Lung (tissue), 12 donors: Measurements from ENCODE around the gene HECW1. TPM values are rescaled to one million over a fixed set of nuclear protein-coding genes. Genes with fewer than 3 reads are reported as not detected.

ENCODE experiments used
- ATAC-seq: fragments of 200-7000 bp; cut with Tn5 transposase; one replicate; pipeline ENCODE4 v1.9.1; 2020; ENCODE audit warnings: moderate number of reproducible peaks; ENCODE audit not compliant: insufficient read depth, low FRiP score
- DNase-seq, 3 donors: peaks; one replicate each; pipeline ENCODE4 v3.0.0-alpha.2; 2013 to 2017
- H3K27ac ChIP-seq, 2 donors: one replicate each; pipeline ENCODE4 v1.5.1; 2013; ENCODE audit warnings: mild to moderate bottlenecking in 2 of 2, moderate library complexity in 2 of 2, control low read depth in 1 of 2, inconsistent platforms in 1 of 2, low read depth in 1 of 2, low read length in 1 of 2
- H3K27me3 ChIP-seq, 3 donors: one replicate each; pipeline ENCODE4 v1.5.1; 2013; ENCODE audit warnings: low read length in 2 of 3; ENCODE audit not compliant: control insufficient read depth in 3 of 3, insufficient read depth in 3 of 3
- H3K36me3 ChIP-seq, 4 donors: one replicate each; pipeline ENCODE4 v1.5.1; 2013; ENCODE audit warnings: low read length in 4 of 4, mild to moderate bottlenecking in 1 of 4, moderate library complexity in 1 of 4; ENCODE audit not compliant: control insufficient read depth in 4 of 4, insufficient read depth in 4 of 4
- H3K4me1 ChIP-seq, 5 donors: one replicate each; pipeline ENCODE4 v1.5.1; 2013; ENCODE audit warnings: low read length in 5 of 5, mild to moderate bottlenecking in 2 of 5, moderate library complexity in 1 of 5; ENCODE audit not compliant: control insufficient read depth in 5 of 5, insufficient read depth in 5 of 5
- H3K4me3 ChIP-seq: one replicate; pipeline ENCODE4 v1.5.1; 2013; ENCODE audit warnings: mild to moderate bottlenecking, control low read depth, moderate library complexity
- H3K9ac ChIP-seq, 2 donors: one replicate each; pipeline ENCODE4 v1.5.1; 2013; ENCODE audit warnings: low read length in 2 of 2, control low read depth in 1 of 2; ENCODE audit not compliant: insufficient read depth in 1 of 2
- H3K9me3 ChIP-seq, 4 donors: one replicate each; pipeline ENCODE4 v1.5.1; 2013; ENCODE audit warnings: low read length in 3 of 4, mild to moderate bottlenecking in 1 of 4, moderate library complexity in 1 of 4; ENCODE audit not compliant: control insufficient read depth in 4 of 4, insufficient read depth in 3 of 4
- WGBS, 2 donors: extraction: QIAGEN DNeasy Blood & Tissue Kit; methylation state at CpG; one replicate each; pipeline ENCODE4 v1.1.7; 2013; 5-methylcytosine and 5-hydroxymethylcytosine counted together
- polyA plus RNA-seq, 2 donors: library from polyadenylated mRNA; stranded (reverse); fragments of 200-250 nt; gene quantifications; one replicate each; pipeline ENCODE4 v1.2.1, GENCODE V29; 2013
- total RNA-seq, 2 donors: library from RNA; depleted of rRNA in 1 of 2; stranded (reverse); fragments of >200 nt in 1 of 2; gene quantifications; one replicate each; pipeline ENCODE4 v1.2.1, GENCODE V29; 2014 to 2021
- TF ChIP-seq, protein P1 (sequence below): IDR thresholded peaks from 2 replicates; pipeline ENCODE4 v1.5.1; 2012; ENCODE audit warnings: mild to moderate bottlenecking; ENCODE audit errors: control extremely low read depth, extremely low read depth
- donor health status: control.
- donor health status: control.
- donor health status: Bipolar disorder and iron deficiency.
- donor health status: healthy.
- donor health status: DM: yes; HTN: yes; CAD: no.

The HECW1 gene
- total and polyA plus RNA-seq, 4 donors, result 0.05 to 0.21 (median 0.13) TPM

DNA sequence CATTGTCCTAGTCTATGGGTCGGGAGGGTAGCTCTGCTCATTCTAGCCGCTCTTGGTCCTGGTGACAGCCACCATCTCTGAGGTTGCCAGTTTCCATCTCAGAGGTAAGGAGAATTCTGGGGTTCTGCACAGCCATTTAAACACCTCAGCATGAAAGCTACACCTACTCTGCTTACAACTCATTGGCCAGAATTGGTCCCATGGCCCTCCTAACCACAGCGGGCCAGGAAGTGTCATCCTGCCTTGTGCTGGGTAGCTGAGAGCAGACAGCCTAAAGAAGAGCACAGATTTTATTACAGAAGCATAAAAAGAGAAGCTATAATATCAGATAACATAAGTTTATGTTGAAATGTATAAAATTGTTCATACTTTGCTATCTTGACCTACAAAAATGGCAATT is 152.7 kb downstream of the HECW1 start:
- H3K36me3 ChIP-seq, result no peaks in the 10 kb centered on the region
- H3K9me3 ChIP-seq, result peaks cover 0 to 1% (median 0%) of the 10 kb centered on the region in 4 donors
- no peak overlapping the region for H3K4me3 ChIP-seq
- H3K9ac ChIP-seq, result no peak overlapping the region
- H3K27me3 ChIP-seq, result no peaks in the 10 kb centered on the region
- DNase-seq, result no peak
- TF ChIP-seq, protein P1, sequence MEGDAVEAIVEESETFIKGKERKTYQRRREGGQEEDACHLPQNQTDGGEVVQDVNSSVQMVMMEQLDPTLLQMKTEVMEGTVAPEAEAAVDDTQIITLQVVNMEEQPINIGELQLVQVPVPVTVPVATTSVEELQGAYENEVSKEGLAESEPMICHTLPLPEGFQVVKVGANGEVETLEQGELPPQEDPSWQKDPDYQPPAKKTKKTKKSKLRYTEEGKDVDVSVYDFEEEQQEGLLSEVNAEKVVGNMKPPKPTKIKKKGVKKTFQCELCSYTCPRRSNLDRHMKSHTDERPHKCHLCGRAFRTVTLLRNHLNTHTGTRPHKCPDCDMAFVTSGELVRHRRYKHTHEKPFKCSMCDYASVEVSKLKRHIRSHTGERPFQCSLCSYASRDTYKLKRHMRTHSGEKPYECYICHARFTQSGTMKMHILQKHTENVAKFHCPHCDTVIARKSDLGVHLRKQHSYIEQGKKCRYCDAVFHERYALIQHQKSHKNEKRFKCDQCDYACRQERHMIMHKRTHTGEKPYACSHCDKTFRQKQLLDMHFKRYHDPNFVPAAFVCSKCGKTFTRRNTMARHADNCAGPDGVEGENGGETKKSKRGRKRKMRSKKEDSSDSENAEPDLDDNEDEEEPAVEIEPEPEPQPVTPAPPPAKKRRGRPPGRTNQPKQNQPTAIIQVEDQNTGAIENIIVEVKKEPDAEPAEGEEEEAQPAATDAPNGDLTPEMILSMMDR, result no peak
- WGBS, 2 donors, result 93 to 95% methylated on average over 3 of the region's 3 CpGs
- no peak overlapping the region for H3K27ac ChIP-seq
- no peak for ATAC-seq
- H3K4me1 ChIP-seq, result no peaks in the 10 kb centered on the region

DNA sequence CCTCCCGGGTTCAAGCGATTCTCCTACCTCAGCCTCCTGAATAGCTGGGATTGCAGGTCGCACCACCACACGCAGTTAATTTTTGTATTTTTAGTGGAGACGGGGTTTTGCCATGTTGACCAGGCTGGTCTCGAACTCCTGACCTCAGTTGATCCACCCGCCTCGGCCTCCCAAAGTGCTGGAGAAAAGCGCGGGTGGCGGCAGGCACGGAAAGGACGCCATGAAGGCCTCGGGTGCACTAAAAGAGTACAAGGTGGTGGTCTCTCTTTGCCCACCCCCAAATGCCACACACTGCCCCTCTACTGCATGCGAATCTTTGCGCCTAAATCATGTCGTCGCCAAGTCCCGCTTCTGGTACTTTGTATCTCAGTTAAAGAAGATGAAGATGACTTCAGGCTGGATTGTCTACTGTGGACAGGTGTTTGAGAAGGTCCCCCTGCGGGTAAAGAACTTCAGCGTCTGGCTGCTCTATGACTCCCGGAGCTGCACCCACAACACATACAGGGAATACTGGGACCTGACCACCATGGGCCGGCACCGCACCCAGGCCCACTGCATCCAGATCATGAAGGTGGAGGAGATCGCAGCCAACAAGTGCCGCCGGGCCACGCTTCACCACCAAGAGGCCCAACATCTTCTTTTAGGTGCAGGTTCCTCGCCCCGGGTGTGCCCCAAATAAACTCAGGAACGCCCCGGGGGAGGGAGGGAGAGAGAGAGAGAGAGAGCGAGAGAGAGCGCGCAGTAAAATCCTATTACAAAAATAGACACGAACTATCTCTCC is 161.7 kb downstream of the HECW1 start:
- peaks cover 0 to 3% (median 0%) of the 10 kb centered on the region in 4 donors for H3K9me3 ChIP-seq
- H3K9ac ChIP-seq, result no peak overlapping the region
- H3K36me3 ChIP-seq, result no peaks in the 10 kb centered on the region
- DNase-seq (no peak), ATAC-seq (no peak)
- 97% methylated on average over 36 of the region's 36 CpGs for whole genome bisulfite sequencing, 2 donors
- TF ChIP-seq, protein P1, result no peak
- no peak overlapping the region for H3K27ac ChIP-seq
- H3K4me1 ChIP-seq, result no peaks in the 10 kb centered on the region
- no peaks in the 10 kb centered on the region for H3K27me3 ChIP-seq
- no peak overlapping the region for H3K4me3 ChIP-seq

DNA sequence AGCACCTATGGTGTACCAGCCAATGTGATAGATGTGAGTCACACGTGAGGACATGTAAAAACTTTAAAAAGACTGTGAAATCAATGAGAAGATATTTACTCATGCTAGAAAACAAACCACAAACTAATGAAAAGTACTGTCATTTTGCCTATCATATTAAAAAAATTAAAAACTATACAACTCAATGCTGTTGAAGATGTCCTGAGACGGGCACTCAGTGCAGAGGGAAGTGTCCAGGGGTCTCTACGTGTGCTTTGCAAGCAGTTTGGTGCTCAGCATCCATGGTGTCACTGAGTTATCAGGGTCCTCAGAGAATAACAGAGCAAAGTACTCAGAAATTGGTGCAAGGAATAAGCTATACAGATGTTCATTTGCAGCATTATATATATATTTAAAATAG is 162.3 kb downstream of the HECW1 start:
- DNase-seq (no peak), ATAC-seq (no peak)
- TF ChIP-seq, protein P1, result no peak
- WGBS, 2 donors, result 86 to 93% methylated on average over 3 of the region's 3 CpGs
- H3K9me3 ChIP-seq, result peaks cover 0 to 3% (median 0%) of the 10 kb centered on the region in 4 donors
- H3K9ac ChIP-seq, result no peak overlapping the region
- H3K4me1 ChIP-seq, result no peaks in the 10 kb centered on the region
- no peak overlapping the region for H3K4me3 ChIP-seq
- no peak overlapping the region for H3K27ac ChIP-seq
- H3K27me3 ChIP-seq, result no peaks in the 10 kb centered on the region
- H3K36me3 ChIP-seq, result no peaks in the 10 kb centered on the region
